ENCODE data around the gene NPC2. TPM values are rescaled to one million over a fixed set of nuclear protein-coding genes. Genes with fewer than 3 reads are reported as not detected.

NPC2 gene
- total RNA-seq, 1 donor from 2014 or later = 246 TPM

GRCh38 chr14:74521756-74522155 lies 28.7 kb upstream of the NPC2 start:
- Mint-ChIP-seq H3K9me3 (ENCODE audit: unreplicated experiment) (no peaks in the 10 kb centered on the region), H3K4me3 (ENCODE audit: unreplicated experiment) (no peak overlapping the region), H3K27me3 (ENCODE audit: unreplicated experiment) (peaks cover 10% of the 10 kb centered on the region), H3K36me3 (ENCODE audit: low read depth, unreplicated experiment) (no peaks in the 10 kb centered on the region), H3K27ac (ENCODE audit: unreplicated experiment) (no peak overlapping the region), H3K4me1 (ENCODE audit: unreplicated experiment) (peaks cover 9% of the 10 kb centered on the region)
- DNase-seq (ENCODE audit: low spot score) = no peak
- no peak for TF ChIP-seq CTCF (IDR thresholded peaks at IDR 0.05; ENCODE audit: unreplicated experiment)

GRCh38 chr14:74519316-74520074 lies 26.4 kb upstream of the NPC2 start:
- Mint-ChIP-seq H3K27me3 (ENCODE audit: unreplicated experiment) (peaks cover 6% of the 10 kb centered on the region), H3K36me3 (ENCODE audit: low read depth, unreplicated experiment) (no peaks in the 10 kb centered on the region), H3K9me3 (ENCODE audit: unreplicated experiment) (no peaks in the 10 kb centered on the region), H3K4me3 (ENCODE audit: unreplicated experiment) (no peak overlapping the region), H3K27ac (ENCODE audit: unreplicated experiment) (no peak overlapping the region), H3K4me1 (ENCODE audit: unreplicated experiment) (peaks cover 10% of the 10 kb centered on the region)
- DNase-seq (ENCODE audit: low spot score) = no peak
- TF ChIP-seq CTCF (IDR thresholded peaks at IDR 0.05; ENCODE audit: unreplicated experiment) = no peak

GRCh38 chr14:74518221-74518620 lies 25.1 kb upstream of the NPC2 start:
- Mint-ChIP-seq H3K27ac (ENCODE audit: unreplicated experiment) (no peak overlapping the region), H3K27me3 (ENCODE audit: unreplicated experiment) (peaks cover 3% of the 10 kb centered on the region), H3K9me3 (ENCODE audit: unreplicated experiment) (no peaks in the 10 kb centered on the region), H3K4me3 (ENCODE audit: unreplicated experiment) (no peak overlapping the region), H3K36me3 (ENCODE audit: low read depth, unreplicated experiment) (no peaks in the 10 kb centered on the region), H3K4me1 (ENCODE audit: unreplicated experiment) (peaks cover 10% of the 10 kb centered on the region)
- no peak for TF ChIP-seq CTCF (IDR thresholded peaks at IDR 0.05; ENCODE audit: unreplicated experiment)
- no peak for DNase-seq (ENCODE audit: low spot score)

- H3K4me3 Mint-ChIP-seq (ENCODE audit: unreplicated experiment) = no peak overlapping the region
- no peak overlapping the region for H3K27ac Mint-ChIP-seq (ENCODE audit: unreplicated experiment)
- peaks cover 10% of the 10 kb centered on the region for H3K4me1 Mint-ChIP-seq (ENCODE audit: unreplicated experiment)
- no peaks in the 10 kb centered on the region for H3K9me3 Mint-ChIP-seq (ENCODE audit: unreplicated experiment)
- H3K27me3 Mint-ChIP-seq (ENCODE audit: unreplicated experiment) = peaks cover 1% of the 10 kb centered on the region
- no peaks in the 10 kb centered on the region for H3K36me3 Mint-ChIP-seq (ENCODE audit: low read depth, unreplicated experiment)
- DNase-seq (ENCODE audit: low spot score) = no peak
- no peak for TF ChIP-seq CTCF (IDR thresholded peaks at IDR 0.05; ENCODE audit: unreplicated experiment)
These were observed 24.6 kb upstream of the NPC2 start for GRCh38 chr14:74517731-74518130.

- no peak for TF ChIP-seq CTCF (IDR thresholded peaks at IDR 0.05; ENCODE audit: unreplicated experiment)
- H3K4me3 Mint-ChIP-seq (ENCODE audit: unreplicated experiment) = no peak overlapping the region
- H3K27ac Mint-ChIP-seq (ENCODE audit: unreplicated experiment) = no peak overlapping the region
- no peak for DNase-seq (ENCODE audit: low spot score)
- no peaks in the 10 kb centered on the region for H3K9me3 Mint-ChIP-seq (ENCODE audit: unreplicated experiment)
- peaks cover 10% of the 10 kb centered on the region for H3K4me1 Mint-ChIP-seq (ENCODE audit: unreplicated experiment)
- peaks cover 1% of the 10 kb centered on the region for H3K27me3 Mint-ChIP-seq (ENCODE audit: unreplicated experiment)
- H3K36me3 Mint-ChIP-seq (ENCODE audit: low read depth, unreplicated experiment) = no peaks in the 10 kb centered on the region
These were observed 23.5 kb upstream of the NPC2 start for GRCh38 chr14:74516451-74517160.

Data from endothelial cell (in vitro differentiated cells).